K562 (cell line): ENCODE data around the gene CENPV. TPM values are rescaled to one million over a fixed set of nuclear protein-coding genes. Genes with fewer than 3 reads are reported as not detected.

ENCODE experiments used
- CBFA2T2 ChIP-seq: fragments of 450-650 bp; conservative IDR thresholded peaks from 2 replicates; pipeline ENCODE4 v1.6.1; 2017; ENCODE audit warnings: mild to moderate bottlenecking
- CC2D1A ChIP-seq: fragments of 450-650 bp; IDR thresholded peaks from 2 replicates; pipeline ENCODE4 v1.6.1; 2017; ENCODE audit warnings: mild to moderate bottlenecking
- CEBPG ChIP-seq, 3 experiments: fragments of 200-800 bp in 1 of 3; sonication (Bioruptor generic) in 1 of 3; sonication (generic) in 1 of 3; formaldehyde crosslinking in 1 of 3; IDR thresholded peaks in 2 of 3; conservative IDR thresholded peaks in 1 of 3; 2 replicates each; pipeline versions ENCODE4 v1.6.1 to v1.8.0; 2016 to 2022; ENCODE audit warnings: missing compliant biosample characterization in 2 of 3, missing genetic modification characterization in 2 of 3, mild to moderate bottlenecking in 1 of 3, missing genetic modification reagents in 1 of 3
- DNMT1 ChIP-seq: fragments of 450-650 bp; IDR thresholded peaks from 2 replicates; pipeline ENCODE4 v1.6.1; 2016; ENCODE audit warnings: antibody characterized with exemption, mild to moderate bottlenecking
- FOXK1 ChIP-seq: sonication (generic); formaldehyde crosslinking; IDR thresholded peaks from 2 replicates; pipeline ENCODE4 v1.8.0; 2022; ENCODE audit warnings: missing genetic modification reagents, mild to moderate bottlenecking, borderline replicate concordance
- HES1 ChIP-seq: fragments of 450-650 bp; IDR thresholded peaks from 2 replicates; pipeline ENCODE4 v1.6.1; 2016; ENCODE audit warnings: low read depth, mild to moderate bottlenecking, moderate library complexity
- IFI16 ChIP-seq: fragments of 250-450 bp; sonication (Bioruptor Pico); IDR thresholded peaks from 2 replicates; pipeline ENCODE4 v2.1.2; 2022; ENCODE audit warnings: mild to moderate bottlenecking, inconsistent platforms
- JUND ChIP-seq, 2 experiments: IDR thresholded peaks; 2 replicates in 1 of 2; 3 replicates in 1 of 2; pipeline ENCODE4 v1.6.1; 2011; ENCODE audit warnings: borderline replicate concordance in 2 of 2, low read depth in 2 of 2, low read length in 2 of 2, improper control_type of control experiment in 1 of 2, missing biosample characterization in 1 of 2, missing genetic modification characterization in 1 of 2, missing genetic modification reagents in 1 of 2
- LCOR ChIP-seq: sonication (generic); formaldehyde crosslinking; IDR thresholded peaks from 2 replicates; pipeline ENCODE4 v1.8.0; 2022; ENCODE audit warnings: mild to moderate bottlenecking, missing genetic modification reagents
- MIER1 ChIP-seq: fragments of 450-650 bp; IDR thresholded peaks from 2 replicates; pipeline ENCODE4 v1.6.1; 2016; ENCODE audit warnings: antibody characterized with exemption, mild to moderate bottlenecking, low read depth
- MTA1 ChIP-seq: fragments of 450-650 bp; IDR thresholded peaks from 2 replicates; pipeline ENCODE4 v1.6.1; 2017; ENCODE audit warnings: borderline replicate concordance
- NCOA1 ChIP-seq: fragments of 450-650 bp; IDR thresholded peaks from 2 replicates; pipeline ENCODE4 v1.6.1; 2016; ENCODE audit warnings: low read depth
- NFIC ChIP-seq: fragments of 450-650 bp; IDR thresholded peaks from 2 replicates; pipeline ENCODE4 v1.6.1; 2017; ENCODE audit warnings: mild to moderate bottlenecking, inconsistent platforms
- SMARCA4 ChIP-seq: fragments of 450-650 bp; IDR thresholded peaks from 2 replicates; pipeline ENCODE4 v1.6.1; 2016
- SRSF3 ChIP-seq: fragments of 200-400 bp; formaldehyde crosslinking; IDR thresholded peaks from 2 replicates; pipeline ENCODE4 v1.6.1; 2016; ENCODE audit warnings: mild to moderate bottlenecking, low read length, moderate library complexity; ENCODE audit not compliant: insufficient read depth
- ZBTB33 ChIP-seq: sonication (generic); formaldehyde crosslinking; IDR thresholded peaks from 2 replicates; pipeline ENCODE4 v1.8.1; 2023; ENCODE audit warnings: mild to moderate bottlenecking, missing genetic modification reagents
- ZEB2 ChIP-seq: fragments of 450-650 bp; IDR thresholded peaks from 2 replicates; pipeline ENCODE4 v1.6.1; 2016
- ZNF165 ChIP-seq: fragments of 250-450 bp; sonication (Bioruptor Pico); IDR thresholded peaks from 2 replicates; pipeline ENCODE4 v1.4.0; 2020; ENCODE audit warnings: borderline replicate concordance
- ZNF277 ChIP-seq: fragments of 250-450 bp; sonication (Bioruptor Pico); IDR thresholded peaks from 2 replicates; pipeline ENCODE4 v1.8.0; 2022; ENCODE audit warnings: inconsistent platforms, mild to moderate bottlenecking, moderate library complexity, borderline replicate concordance
- ZNF354B ChIP-seq: fragments of 250-450 bp; sonication (Bioruptor Pico); IDR thresholded peaks from 2 replicates; pipeline ENCODE4 v1.4.0; 2020
- ZNF41 ChIP-seq: fragments of 250-450 bp; sonication (Bioruptor Pico); conservative IDR thresholded peaks from 2 replicates; pipeline ENCODE4 v1.4.0; 2020; ENCODE audit warnings: mild to moderate bottlenecking
- ZNF444 ChIP-seq: fragments of 250-450 bp; sonication (Bioruptor Pico); IDR thresholded peaks from 2 replicates; pipeline ENCODE4 v1.4.0; 2020; ENCODE audit warnings: mild to moderate bottlenecking, moderate library complexity
- polyA plus RNA-seq, 8 experiments: library from polyadenylated mRNA; depleted of rRNA in 4 of 8; stranded (reverse) in 5 of 8; unstranded in 3 of 8; fragments of >200 nt; fragmentation: Nextera tagmentation in 2 of 8; fragmentation: Illumina TruSeq in 1 of 8; extraction: Ambion mirVana in 2 of 8; extraction: Trizol in 1 of 8; gene quantifications; 2 replicates each; pipeline versions ENCODE4 v1.2.1 to v1.2.3, GENCODE V29; 2011 to 2014; ENCODE audit warnings: inconsistent platforms in 1 of 8, missing spikeins in 1 of 8
- total RNA-seq, 7 experiments: library from RNA; depleted of rRNA in 6 of 7; stranded (reverse); fragments of >200 nt in 6 of 7; fragmentation: Illumina TruSeq in 2 of 7; extraction: Trizol in 2 of 7; gene quantifications; 2 replicates each; pipeline versions ENCODE4 v1.2.1 to v1.2.3, GENCODE V29; 2011 to 2021; ENCODE audit warnings: low replicate concordance in 1 of 7
- TF ChIP-seq, protein P1 (sequence below): fragments of 200-800 bp; sonication (Bioruptor generic); IDR thresholded peaks from 2 replicates; pipeline ENCODE4 v1.6.1; 2017; ENCODE audit warnings: missing genetic modification characterization, missing compliant biosample characterization

The CENPV gene
- total and polyA plus RNA-seq, 9 of the 15 experiments (the other 6 are each of a cell fraction or from before 2014, with no cell fraction given): 17.8 to 131 (median 89.3) TPM

DNA sequence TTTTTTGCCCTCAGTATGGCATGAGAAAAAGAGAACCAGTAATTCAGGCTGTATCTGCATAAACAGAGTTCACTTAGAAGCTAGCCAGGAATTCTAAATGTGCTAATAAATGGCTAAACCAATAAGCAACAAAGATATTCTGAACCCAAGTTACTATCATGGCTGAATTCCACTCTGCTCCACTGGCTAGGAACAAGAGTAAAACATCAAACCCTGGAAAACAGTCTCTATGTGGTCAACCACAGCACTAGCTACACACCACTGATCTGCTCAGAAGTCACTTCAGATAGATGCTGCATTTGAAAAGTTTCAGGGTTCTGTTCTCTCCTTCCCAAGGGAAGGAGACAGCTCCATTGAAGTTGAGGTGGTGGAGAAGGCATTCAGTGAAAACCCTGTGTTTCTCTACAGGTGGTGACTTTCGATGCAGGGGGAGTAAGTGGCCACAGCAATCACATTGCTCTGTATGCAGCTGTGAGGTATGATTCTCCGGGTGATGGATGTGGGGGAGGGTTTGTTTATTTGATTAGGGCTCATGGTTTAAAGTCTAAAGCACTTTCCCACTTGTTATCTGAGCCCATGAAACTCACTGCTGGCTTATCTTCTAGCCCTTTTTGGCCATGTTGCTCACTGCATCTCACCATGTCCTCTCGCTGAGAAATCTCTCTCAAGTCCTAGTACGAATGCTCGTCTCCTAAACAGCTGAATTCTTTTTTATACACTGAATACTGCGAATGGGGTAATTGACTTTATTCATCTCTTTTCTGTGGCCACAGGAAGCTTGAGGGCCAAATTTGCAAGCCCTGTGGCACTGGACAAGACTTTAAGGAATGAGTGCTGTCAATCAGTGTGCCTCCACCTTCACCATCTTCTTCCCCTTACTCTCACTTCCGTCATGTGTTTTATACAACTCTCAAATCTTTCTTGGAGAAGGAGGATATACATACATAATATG lies 39.9 kb downstream of the CENPV start (continued):
- TF ChIP-seq, protein P1, sequence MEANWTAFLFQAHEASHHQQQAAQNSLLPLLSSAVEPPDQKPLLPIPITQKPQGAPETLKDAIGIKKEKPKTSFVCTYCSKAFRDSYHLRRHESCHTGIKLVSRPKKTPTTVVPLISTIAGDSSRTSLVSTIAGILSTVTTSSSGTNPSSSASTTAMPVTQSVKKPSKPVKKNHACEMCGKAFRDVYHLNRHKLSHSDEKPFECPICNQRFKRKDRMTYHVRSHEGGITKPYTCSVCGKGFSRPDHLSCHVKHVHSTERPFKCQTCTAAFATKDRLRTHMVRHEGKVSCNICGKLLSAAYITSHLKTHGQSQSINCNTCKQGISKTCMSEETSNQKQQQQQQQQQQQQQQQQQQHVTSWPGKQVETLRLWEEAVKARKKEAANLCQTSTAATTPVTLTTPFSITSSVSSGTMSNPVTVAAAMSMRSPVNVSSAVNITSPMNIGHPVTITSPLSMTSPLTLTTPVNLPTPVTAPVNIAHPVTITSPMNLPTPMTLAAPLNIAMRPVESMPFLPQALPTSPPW: peak; percentile 59
- TF ChIP-seq ZNF165 (CRISPR knock-in tag): no peak
- no peak for TF ChIP-seq ZNF354B (CRISPR knock-in tag)
- no peak for TF ChIP-seq FOXK1 (CRISPR knock-in tag)
- TF ChIP-seq MIER1: no peak
- TF ChIP-seq NFIC: peak; percentile 84
- TF ChIP-seq CBFA2T2: peak; percentile 95
- peak; percentile 53; the same call in 1 of the 2 replicates for TF ChIP-seq JUND (IDR thresholded peaks at IDR 0.05; ENCODE audit: borderline replicate concordance, low read depth, low read length)
- TF ChIP-seq JUND (tag; IDR thresholded peaks at IDR 0.05; ENCODE audit: borderline replicate concordance, low read depth, low read length): peak; percentile 22; the same call in 1 of the 3 replicates
- peak; percentile 47; the same call in 1 of the 2 replicates for TF ChIP-seq NCOA1
- TF ChIP-seq IFI16: no peak
- no peak for TF ChIP-seq CEBPG (CRISPR knock-in tag; IDR thresholded peaks at IDR 0.05)
- TF ChIP-seq CEBPG (tag; conservative IDR thresholded peaks at IDR 0.05 in 1 of 2, IDR thresholded peaks at IDR 0.05 in 1 of 2): no peak
- TF ChIP-seq ZNF41 (CRISPR knock-in tag): no peak
- peak; percentile 67; the same call in 1 of the 2 replicates for TF ChIP-seq ZEB2
- peak; percentile 33; the same call in 1 of the 2 replicates for TF ChIP-seq MTA1
- no peak for TF ChIP-seq ZNF277
- no peak for TF ChIP-seq SRSF3
- peak; percentile 84 for TF ChIP-seq SMARCA4
- peak; percentile 87 for TF ChIP-seq HES1
- TF ChIP-seq ZBTB33: no peak
- no peak for TF ChIP-seq ZNF444
- TF ChIP-seq LCOR (CRISPR knock-in tag): 0 out of 2 replicates have a peak, but pooled peaks have one; percentile 44
- no peak for TF ChIP-seq DNMT1
- TF ChIP-seq CC2D1A: peak; percentile 58; the same call in 1 of the 2 replicates
